Measurements from ENCODE around the gene SPEG. TPM values are rescaled to one million over a fixed set of nuclear protein-coding genes. Genes with fewer than 3 reads are reported as not detected.

SPEG gene
- total and polyA plus RNA-seq, 2 of the 13 experiments (the other 11 are each of a cell fraction or from before 2014, with no cell fraction given): 0.18 to 0.24 TPM

- TF ChIP-seq TIGD3 (CRISPR knock-in tag; IDR thresholded peaks at IDR 0.05; ENCODE audit: borderline replicate concordance): no peak
- TF ChIP-seq ZFP36L2 (CRISPR knock-in tag; IDR thresholded peaks at IDR 0.05): no peak
- TF ChIP-seq PRMT3 (CRISPR knock-in tag; IDR thresholded peaks at IDR 0.05; ENCODE audit: borderline replicate concordance, low read depth): no peak
- no peak for TF ChIP-seq ZNF850 (CRISPR knock-in tag; conservative IDR thresholded peaks at IDR 0.05)
- TF ChIP-seq CENPT (CRISPR knock-in tag; IDR thresholded peaks at IDR 0.05; ENCODE audit: low read depth): no peak
- TF ChIP-seq, protein P1, sequence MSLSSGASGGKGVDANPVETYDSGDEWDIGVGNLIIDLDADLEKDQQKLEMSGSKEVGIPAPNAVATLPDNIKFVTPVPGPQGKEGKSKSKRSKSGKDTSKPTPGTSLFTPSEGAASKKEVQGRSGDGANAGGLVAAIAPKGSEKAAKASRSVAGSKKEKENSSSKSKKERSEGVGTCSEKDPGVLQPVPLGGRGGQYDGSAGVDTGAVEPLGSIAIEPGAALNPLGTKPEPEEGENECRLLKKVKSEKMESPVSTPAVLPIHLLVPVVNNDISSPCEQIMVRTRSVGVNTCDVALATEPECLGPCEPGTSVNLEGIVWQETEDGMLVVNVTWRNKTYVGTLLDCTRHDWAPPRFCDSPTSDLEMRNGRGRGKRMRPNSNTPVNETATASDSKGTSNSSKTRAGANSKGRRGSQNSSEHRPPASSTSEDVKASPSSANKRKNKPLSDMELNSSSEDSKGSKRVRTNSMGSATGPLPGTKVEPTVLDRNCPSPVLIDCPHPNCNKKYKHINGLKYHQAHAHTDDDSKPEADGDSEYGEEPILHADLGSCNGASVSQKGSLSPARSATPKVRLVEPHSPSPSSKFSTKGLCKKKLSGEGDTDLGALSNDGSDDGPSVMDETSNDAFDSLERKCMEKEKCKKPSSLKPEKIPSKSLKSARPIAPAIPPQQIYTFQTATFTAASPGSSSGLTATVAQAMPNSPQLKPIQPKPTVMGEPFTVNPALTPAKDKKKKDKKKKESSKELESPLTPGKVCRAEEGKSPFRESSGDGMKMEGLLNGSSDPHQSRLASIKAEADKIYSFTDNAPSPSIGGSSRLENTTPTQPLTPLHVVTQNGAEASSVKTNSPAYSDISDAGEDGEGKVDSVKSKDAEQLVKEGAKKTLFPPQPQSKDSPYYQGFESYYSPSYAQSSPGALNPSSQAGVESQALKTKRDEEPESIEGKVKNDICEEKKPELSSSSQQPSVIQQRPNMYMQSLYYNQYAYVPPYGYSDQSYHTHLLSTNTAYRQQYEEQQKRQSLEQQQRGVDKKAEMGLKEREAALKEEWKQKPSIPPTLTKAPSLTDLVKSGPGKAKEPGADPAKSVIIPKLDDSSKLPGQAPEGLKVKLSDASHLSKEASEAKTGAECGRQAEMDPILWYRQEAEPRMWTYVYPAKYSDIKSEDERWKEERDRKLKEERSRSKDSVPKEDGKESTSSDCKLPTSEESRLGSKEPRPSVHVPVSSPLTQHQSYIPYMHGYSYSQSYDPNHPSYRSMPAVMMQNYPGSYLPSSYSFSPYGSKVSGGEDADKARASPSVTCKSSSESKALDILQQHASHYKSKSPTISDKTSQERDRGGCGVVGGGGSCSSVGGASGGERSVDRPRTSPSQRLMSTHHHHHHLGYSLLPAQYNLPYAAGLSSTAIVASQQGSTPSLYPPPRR (CRISPR knock-in tag; IDR thresholded peaks at IDR 0.05; ENCODE audit: borderline replicate concordance): no peak
- peak; percentile 45; the same call in 1 of the 2 replicates for TF ChIP-seq NCOA1 (CRISPR knock-in tag; IDR thresholded peaks at IDR 0.05)
- no peak for TF ChIP-seq NBN (conservative IDR thresholded peaks at IDR 0.05)
- 0 out of 2 replicates have a peak, but pooled peaks have one; percentile 22 for TF ChIP-seq ZNF891 (CRISPR knock-in tag; IDR thresholded peaks at IDR 0.05)
- no peak for TF ChIP-seq ZEB1 (IDR thresholded peaks at IDR 0.05; ENCODE audit: insufficient replicate concordance, low read depth)
- no peak for TF ChIP-seq U2AF2 (IDR thresholded peaks at IDR 0.05; ENCODE audit: low read depth, low read length)
- no peak for TF ChIP-seq GZF1 (CRISPR knock-in tag; IDR thresholded peaks at IDR 0.05)
- TF ChIP-seq FIP1L1 (IDR thresholded peaks at IDR 0.05; ENCODE audit: borderline replicate concordance, insufficient read depth, low read depth, low read length): no peak
- TF ChIP-seq ZNF816 (CRISPR knock-in tag; IDR thresholded peaks at IDR 0.05; ENCODE audit: borderline replicate concordance): no peak
- no peak for TF ChIP-seq NFYB (CRISPR knock-in tag; IDR thresholded peaks at IDR 0.05)
- no peak for TF ChIP-seq NFE2L1 (CRISPR knock-in tag; IDR thresholded peaks at IDR 0.05; ENCODE audit: borderline replicate concordance)
- TF ChIP-seq, protein P2, sequence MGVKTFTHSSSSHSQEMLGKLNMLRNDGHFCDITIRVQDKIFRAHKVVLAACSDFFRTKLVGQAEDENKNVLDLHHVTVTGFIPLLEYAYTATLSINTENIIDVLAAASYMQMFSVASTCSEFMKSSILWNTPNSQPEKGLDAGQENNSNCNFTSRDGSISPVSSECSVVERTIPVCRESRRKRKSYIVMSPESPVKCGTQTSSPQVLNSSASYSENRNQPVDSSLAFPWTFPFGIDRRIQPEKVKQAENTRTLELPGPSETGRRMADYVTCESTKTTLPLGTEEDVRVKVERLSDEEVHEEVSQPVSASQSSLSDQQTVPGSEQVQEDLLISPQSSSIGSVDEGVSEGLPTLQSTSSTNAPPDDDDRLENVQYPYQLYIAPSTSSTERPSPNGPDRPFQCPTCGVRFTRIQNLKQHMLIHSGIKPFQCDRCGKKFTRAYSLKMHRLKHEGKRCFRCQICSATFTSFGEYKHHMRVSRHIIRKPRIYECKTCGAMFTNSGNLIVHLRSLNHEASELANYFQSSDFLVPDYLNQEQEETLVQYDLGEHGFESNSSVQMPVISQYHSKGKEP (CRISPR knock-in tag; IDR thresholded peaks at IDR 0.05): no peak
- TF ChIP-seq KDM5B (CRISPR knock-in tag; IDR thresholded peaks at IDR 0.05; ENCODE audit: borderline replicate concordance): peak; percentile 63; the same call in 1 of the 2 replicates
- TF ChIP-seq ONECUT2 (CRISPR knock-in tag; IDR thresholded peaks at IDR 0.05): no peak
- peak; percentile 53; the same call in 1 of the 2 replicates for TF ChIP-seq MAZ (IDR thresholded peaks at IDR 0.05; ENCODE audit: borderline replicate concordance, low read depth, low read length)
- 0 out of 2 replicates have a peak, but pooled peaks have one; percentile 17 for TF ChIP-seq MAZ (CRISPR knock-in tag; IDR thresholded peaks at IDR 0.05; ENCODE audit: low read depth)
- no peak for TF ChIP-seq ZNF768 (CRISPR knock-in tag; IDR thresholded peaks at IDR 0.05)
- TF ChIP-seq KLF11 (CRISPR knock-in tag; IDR thresholded peaks at IDR 0.05): no peak
- no peak for TF ChIP-seq RFX3 (CRISPR knock-in tag; IDR thresholded peaks at IDR 0.05)
These were observed 75.3 kb downstream of the SPEG start (continued) for GRCh38 chr2:219509780-219510511.
